A549 (cell line): ENCODE measurements around the gene KCNMA1. TPM values are rescaled to one million over a fixed set of nuclear protein-coding genes. Genes with fewer than 3 reads are reported as not detected.

Source experiments
- ATAC-seq, 2 experiments: fragments of 200-7000 bp in 1 of 2; fragments of >200 bp in 1 of 2; cut with Nextera tagmentation in 1 of 2; cut with Tn5 transposase in 1 of 2; 3 replicates each; pipeline versions ENCODE4 v1.8.0 to v1.9.1; 2018 to 2020; ENCODE audit warnings: mild to moderate bottlenecking in 1 of 2, moderate library complexity in 1 of 2
- CTCF ChIA-PET: fragments of 300-600 bp; sonication (Branson Sonifier 250); formaldehyde crosslinking; extraction: SDS; loops from one replicate; lab custom pipeline; 2021; ENCODE audit warnings: antibody characterized with exemption, inconsistent platforms; lab: Yijun Ruan, JAX
- POLR2A ChIA-PET: fragments of 350-600 bp; formaldehyde crosslinking; extraction: SDS; loops from one replicate; lab custom pipeline; 2021; ENCODE audit warnings: antibody characterized with exemption, inconsistent platforms; lab: Yijun Ruan, JAX
- DNase-seq, 2 experiments: peaks; one replicate each; pipeline versions ENCODE4 v3.0.0 to v3.0.0-alpha.2; 2011 to 2016; ENCODE audit warnings: low read depth in 1 of 2, low spot score in 1 of 2
- FAIRE-seq: peaks from 2 replicates; lab custom pipeline; 2011; peaks lifted over from hg19 to GRCh38; lab: Jason Lieb, UNC
- H3K27ac ChIP-seq, 2 experiments: fragments of >200 bp; sonication (Bioruptor Twin); formaldehyde crosslinking; 3 replicates each; pipeline ENCODE4 v1.5.1; 2016 to 2017
- H3K4me1 ChIP-seq: fragments of >200 bp; sonication (Bioruptor Twin); formaldehyde crosslinking; 3 replicates; pipeline ENCODE4 v1.6.1; 2016
- H3K4me2 ChIP-seq: fragments of >200 bp; sonication (Bioruptor Twin); formaldehyde crosslinking; 3 replicates; pipeline ENCODE4 v1.6.1; 2016
- H3K4me3 ChIP-seq: fragments of >200 bp; sonication (Bioruptor Twin); formaldehyde crosslinking; 3 replicates; pipeline ENCODE4 v1.5.1; 2016
- H3K9me3 ChIP-seq: fragments of >200 bp; sonication (Bioruptor Twin); formaldehyde crosslinking; 3 replicates; pipeline ENCODE4 v1.6.1; 2016
- BCL3 ChIP-seq: fragments of >200 bp; sonication (Bioruptor Twin); formaldehyde crosslinking; IDR thresholded peaks from 3 replicates; pipeline ENCODE4 v1.6.1; 2016
- BHLHE40 ChIP-seq: IDR thresholded peaks from 2 replicates; pipeline ENCODE4 v1.6.1; 2012; ENCODE audit warnings: low read depth, low read length, inconsistent platforms
- CHD2 ChIP-seq: fragments of 150-350 bp; IDR thresholded peaks from 2 replicates; pipeline ENCODE4 v1.6.1; 2014; ENCODE audit warnings: low read length; ENCODE audit not compliant: partially characterized antibody
- E2F6 ChIP-seq: IDR thresholded peaks from 2 replicates; pipeline ENCODE4 v1.6.1; 2012; ENCODE audit warnings: low read depth, borderline replicate concordance
- ESRRA ChIP-seq: fragments of 150-350 bp; IDR thresholded peaks from 2 replicates; pipeline ENCODE4 v1.6.1; 2014; ENCODE audit warnings: mild to moderate bottlenecking, low read length, borderline replicate concordance
- FOSB ChIP-seq: fragments of 250-450 bp; sonication (Bioruptor Pico); IDR thresholded peaks from 2 replicates; pipeline ENCODE4 v1.5.0; 2020; ENCODE audit warnings: mild to moderate bottlenecking, moderate library complexity
- FOSL2 ChIP-seq, 2 experiments: fragments of 450-650 bp in 1 of 2; fragments of >200 bp in 1 of 2; sonication (Bioruptor Twin) in 1 of 2; formaldehyde crosslinking; IDR thresholded peaks; 2 replicates each; pipeline versions ENCODE4 v1.5.0 to v1.6.1; 2016 to 2020; ENCODE audit warnings: mild to moderate bottlenecking in 1 of 2, moderate library complexity in 1 of 2
- FOXS1 ChIP-seq: fragments of 250-450 bp; sonication (Bioruptor Pico); IDR thresholded peaks from 2 replicates; pipeline ENCODE4 v1.5.0; 2020; ENCODE audit warnings: mild to moderate bottlenecking, moderate library complexity
- GATA3 ChIP-seq: IDR thresholded peaks from 2 replicates; pipeline ENCODE4 v1.6.1; 2012; ENCODE audit warnings: borderline replicate concordance
- HDAC2 ChIP-seq: fragments of 200-600 bp; sonication (generic); IDR thresholded peaks from 2 replicates; pipeline ENCODE4 v1.6.1; 2016
- HEYL ChIP-seq: fragments of 250-450 bp; sonication (Bioruptor Pico); IDR thresholded peaks from 2 replicates; pipeline ENCODE4 v1.8.0; 2021; ENCODE audit warnings: mild to moderate bottlenecking, moderate library complexity
- HOXB13 ChIP-seq: fragments of 250-450 bp; sonication (Bioruptor Pico); IDR thresholded peaks from 2 replicates; pipeline ENCODE4 v1.5.0; 2020; ENCODE audit warnings: low read depth, mild to moderate bottlenecking, moderate library complexity
- HOXB5 ChIP-seq: fragments of 250-450 bp; sonication (Bioruptor Pico); IDR thresholded peaks from 2 replicates; pipeline ENCODE4 v1.5.0; 2020; ENCODE audit warnings: mild to moderate bottlenecking, moderate library complexity
- JUNB ChIP-seq: fragments of >200 bp; sonication (Bioruptor Twin); formaldehyde crosslinking; IDR thresholded peaks from 2 replicates; pipeline ENCODE4 v1.6.1; 2016
- KDM5A ChIP-seq: fragments of 200-600 bp; sonication (generic); IDR thresholded peaks from 2 replicates; pipeline ENCODE4 v1.6.1; 2016; ENCODE audit warnings: antibody characterized with exemption, mild to moderate bottlenecking
- MAFK ChIP-seq: fragments of 450-650 bp; IDR thresholded peaks from 2 replicates; pipeline ENCODE4 v1.6.1; 2014; ENCODE audit not compliant: partially characterized antibody
- MAX ChIP-seq: IDR thresholded peaks from 2 replicates; pipeline ENCODE4 v1.6.1; 2012
- MAZ ChIP-seq: fragments of 150-350 bp; IDR thresholded peaks from 2 replicates; pipeline ENCODE4 v1.6.1; 2014; ENCODE audit warnings: antibody characterized with exemption, low read depth, low read length, borderline replicate concordance
- MYC ChIP-seq: IDR thresholded peaks from 2 replicates; pipeline ENCODE4 v1.6.1; 2012; ENCODE audit warnings: mild to moderate bottlenecking, inconsistent platforms, low read length, improper control_type of control experiment, borderline replicate concordance
- NFE2L2 ChIP-seq: fragments of 150-350 bp; conservative IDR thresholded peaks from 2 replicates; pipeline ENCODE4 v1.6.1; 2014; ENCODE audit warnings: low read length
- POLR2AphosphoS2 ChIP-seq: conservative IDR thresholded peaks from 2 replicates; pipeline ENCODE4 v1.6.1; 2012; ENCODE audit warnings: low read length, improper control_type of control experiment, inconsistent platforms
- RCOR1 ChIP-seq: fragments of 150-350 bp; IDR thresholded peaks from 2 replicates; pipeline ENCODE4 v1.6.1; 2014; ENCODE audit warnings: antibody characterized with exemption, low read length, low read depth
- USF2 ChIP-seq: fragments of 450-650 bp; IDR thresholded peaks from 2 replicates; pipeline ENCODE4 v1.6.1; 2014; ENCODE audit warnings: antibody characterized with exemption
- ZNF302 ChIP-seq: fragments of 250-450 bp; sonication (Bioruptor Pico); IDR thresholded peaks from 2 replicates; pipeline ENCODE4 v1.9.0; 2021; ENCODE audit warnings: inconsistent platforms, mild to moderate bottlenecking, moderate library complexity
- ZSCAN20 ChIP-seq: fragments of 250-450 bp; sonication (Bioruptor Pico); IDR thresholded peaks from 2 replicates; pipeline ENCODE4 v1.8.0; 2022; ENCODE audit warnings: mild to moderate bottlenecking, moderate library complexity
- WGBS: methylation state at CpG from one replicate; pipeline ENCODE4 v1.1.6; 2017; ENCODE audit errors: missing lambda C conversion rate; 5-methylcytosine and 5-hydroxymethylcytosine counted together
- polyA plus RNA-seq, 4 experiments: library from polyadenylated mRNA; depleted of rRNA in 3 of 4; stranded (reverse); fragments of >200 nt; fragmentation: RNase III in 1 of 4; extraction: RNeasy Plus Mini Kit Qiagen cat#74134 plus additional on column Dnase treatment in 1 of 4; gene quantifications; 2 replicates in 3 of 4; 3 replicates in 1 of 4; pipeline ENCODE4 v1.2.3, GENCODE V29; 2011 to 2017
- TF ChIP-seq, protein P1 (sequence below): fragments of 250-450 bp; sonication (Bioruptor Pico); IDR thresholded peaks from 2 replicates; pipeline ENCODE4 v1.5.0; 2021; ENCODE audit warnings: mild to moderate bottlenecking, moderate library complexity, borderline replicate concordance
- TF ChIP-seq, protein P2 (sequence below): fragments of 250-450 bp; sonication (Bioruptor Pico); IDR thresholded peaks from 2 replicates; pipeline ENCODE4 v1.5.0; 2020; ENCODE audit warnings: low read depth, mild to moderate bottlenecking, moderate library complexity

KCNMA1 gene
- polyA plus RNA-seq, 2 of the 4 experiments (the other 2 are of a cell fraction), result 14.9 to 30.6 TPM

GRCh38 chr10:77531441-77532001, 106.1 kb downstream of the KCNMA1 start:
- 0% methylated on average over 10 of the region's 10 CpGs for WGBS
- H3K9me3 ChIP-seq, result no peaks in the 10 kb centered on the region
- H3K4me1 ChIP-seq, result peaks cover 53% of the 10 kb centered on the region
- peak overlapping the region; percentile 78 for H3K4me2 ChIP-seq
- POLR2A ChIA-PET, result interaction anchor here (1.0 kb wide), 1 partner anchor 30 kb away, joined by 3 read pairs; no protein-coding TSS in a partner anchor
- DNase-seq, result peak; percentile 82 to 90
- ATAC-seq, result peak; percentile 89 to 90
- 0 out of 2 replicates have a peak, but pooled peaks have one; percentile 43 for TF ChIP-seq HOXB5 (CRISPR knock-in tag)
- no peak for TF ChIP-seq POLR2AphosphoS2
- TF ChIP-seq, protein P1, sequence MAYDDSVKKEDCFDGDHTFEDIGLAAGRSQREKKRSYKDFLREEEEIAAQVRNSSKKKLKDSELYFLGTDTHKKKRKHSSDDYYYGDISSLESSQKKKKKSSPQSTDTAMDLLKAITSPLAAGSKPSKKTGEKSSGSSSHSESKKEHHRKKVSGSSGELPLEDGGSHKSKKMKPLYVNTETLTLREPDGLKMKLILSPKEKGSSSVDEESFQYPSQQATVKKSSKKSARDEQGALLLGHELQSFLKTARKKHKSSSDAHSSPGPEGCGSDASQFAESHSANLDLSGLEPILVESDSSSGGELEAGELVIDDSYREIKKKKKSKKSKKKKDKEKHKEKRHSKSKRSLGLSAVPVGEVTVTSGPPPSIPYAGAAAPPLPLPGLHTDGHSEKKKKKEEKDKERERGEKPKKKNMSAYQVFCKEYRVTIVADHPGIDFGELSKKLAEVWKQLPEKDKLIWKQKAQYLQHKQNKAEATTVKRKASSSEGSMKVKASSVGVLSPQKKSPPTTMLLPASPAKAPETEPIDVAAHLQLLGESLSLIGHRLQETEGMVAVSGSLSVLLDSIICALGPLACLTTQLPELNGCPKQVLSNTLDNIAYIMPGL (CRISPR knock-in tag), result no peak
- TF ChIP-seq HOXB13 (CRISPR knock-in tag), result peak; percentile 56; the same call in 1 of the 2 replicates
- no peak for TF ChIP-seq RCOR1
- TF ChIP-seq USF2, result 0 out of 2 replicates have a peak, but pooled peaks have one; percentile 6
- TF ChIP-seq E2F6, result peak; percentile 61
- peak; percentile 93 for TF ChIP-seq MAFK
- TF ChIP-seq MYC, result peak; percentile 83; the same call in 1 of the 2 replicates
- TF ChIP-seq NFE2L2, result peak; percentile 85
- TF ChIP-seq, protein P2, sequence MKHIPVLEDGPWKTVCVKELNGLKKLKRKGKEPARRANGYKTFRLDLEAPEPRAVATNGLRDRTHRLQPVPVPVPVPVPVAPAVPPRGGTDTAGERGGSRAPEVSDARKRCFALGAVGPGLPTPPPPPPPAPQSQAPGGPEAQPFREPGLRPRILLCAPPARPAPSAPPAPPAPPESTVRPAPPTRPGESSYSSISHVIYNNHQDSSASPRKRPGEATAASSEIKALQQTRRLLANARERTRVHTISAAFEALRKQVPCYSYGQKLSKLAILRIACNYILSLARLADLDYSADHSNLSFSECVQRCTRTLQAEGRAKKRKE (CRISPR knock-in tag), result peak; percentile 40; the same call in 1 of the 2 replicates
- TF ChIP-seq FOSL2 (IDR thresholded peaks at IDR 0.05), result 0 out of 2 replicates have a peak, but pooled peaks have one; percentile 36
- peak; percentile 81 for TF ChIP-seq FOSL2 (CRISPR knock-in tag; IDR thresholded peaks at IDR 0.05)
- TF ChIP-seq GATA3, result peak; percentile 65; the same call in 1 of the 2 replicates
- TF ChIP-seq MAZ, result no peak
- peak; percentile 96 for TF ChIP-seq MAX
- TF ChIP-seq ZNF302, result 0 out of 2 replicates have a peak, but pooled peaks have one; percentile 41
- peak; percentile 45; the same call in 1 of the 2 replicates for TF ChIP-seq JUNB
- TF ChIP-seq FOXS1 (CRISPR knock-in tag), result peak; percentile 65; the same call in 1 of the 2 replicates
- TF ChIP-seq, all 56 proteins: peak for 14
- Histone ChIP-seq H3K27ac (peak overlapping the region; percentile 85 to 89), H3K4me3 (no peak overlapping the region)
- FAIRE-seq, result peak; percentile 99
- CTCF ChIA-PET, result interaction anchor here (0.5 to 2.3 kb wide), 13 partner anchors 9 to 604 kb away, joined by 3 to 9 read pairs (median 4); no protein-coding TSS in a partner anchor

DNA sequence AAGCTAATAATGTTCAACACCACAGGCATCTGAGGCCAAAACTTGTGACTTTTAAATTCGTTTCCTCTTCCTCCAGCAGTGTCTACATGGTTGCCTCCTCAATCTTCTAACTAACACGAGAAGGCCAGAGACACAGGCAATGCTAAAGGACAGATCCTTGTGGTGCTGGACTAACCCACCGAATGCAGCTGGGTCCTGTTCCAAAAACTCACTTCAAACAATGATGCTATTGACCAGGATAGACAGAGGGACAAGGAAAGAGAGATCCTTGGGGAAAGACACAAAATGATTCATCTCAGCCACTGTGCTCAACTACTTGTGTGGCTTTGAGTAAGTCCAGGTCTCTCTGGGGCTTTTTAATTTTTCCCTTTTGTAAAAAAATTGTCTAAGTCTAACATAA, 107.6 kb downstream of the KCNMA1 start:
- Histone ChIP-seq H3K4me1 (peaks cover 53% of the 10 kb centered on the region), H3K27ac (peak overlapping the region; percentile 85 to 89; a peak in 5 of 6 replicates), H3K9me3 (no peaks in the 10 kb centered on the region), H3K4me2 (no peak overlapping the region), H3K4me3 (no peak overlapping the region)
- FAIRE-seq (no peak), DNase-seq (no peak), ATAC-seq (no peak)
- CTCF ChIA-PET, result interaction anchor here (0.8 to 2.3 kb wide), 8 partner anchors 9 to 364 kb away, joined by 3 to 9 read pairs (median 3); no protein-coding TSS in a partner anchor
- 84% methylated on average over 3 of the region's 3 CpGs for WGBS
- POLR2A ChIA-PET, result no interaction called here
- TF ChIP-seq HDAC2 (no peak), ESRRA (no peak), BHLHE40 (no peak), BCL3 (no peak), KDM5A (no peak), FOXS1 (CRISPR knock-in tag) (no peak), POLR2AphosphoS2 (no peak), NFE2L2 (no peak), CHD2 (no peak), HEYL (CRISPR knock-in tag) (no peak), HOXB5 (CRISPR knock-in tag) (no peak), FOSB (CRISPR knock-in tag) (no peak), ZSCAN20 (no peak)
